Measurements from ENCODE around the gene IL25.
"Not testable (repeated sequence)": the region's sequence is repeated elsewhere in the genome, so short reads cannot be mapped to it uniquely, and the experiment has no call there.

Gene IL25

GRCh38 chr14:23372509-23372908, at the start of gene IL25:
Gene IL25, plus strand, starts transcription at chr14:23372809.
- FAIRE-seq (no peak), DNase-seq (ENCODE audit: insufficient read length, low spot score) (no peak)

- no peak for FAIRE-seq
Observed at GRCh38 chr14:23323838-23324454, 48.7 kb upstream of the IL25 start.

GRCh38 chr14:23324455-23324846, 48.2 kb upstream of the IL25 start:
- DNase-seq (ENCODE audit: insufficient read length, low spot score) (no peak), FAIRE-seq (no peak)

More at GRCh38 chr14:23323838-23324454, 48.7 kb upstream of the IL25 start:
- DNase-seq (ENCODE audit: insufficient read length, low spot score), result no peak

- FAIRE-seq, result no peak
- DNase-seq (ENCODE audit: insufficient read length, low spot score), result no peak
Observed at GRCh38 chr14:23324993-23325392, 47.6 kb upstream of the IL25 start.

GRCh38 chr14:23325746-23326145, 46.9 kb upstream of the IL25 start:
- not testable (repeated sequence) for FAIRE-seq; DNase-seq (ENCODE audit: insufficient read length, low spot score)

- no peak for FAIRE-seq
Observed at GRCh38 chr14:23326491-23327332, 45.9 kb upstream of the IL25 start.

GRCh38 chr14:23327947-23328744, 44.5 kb upstream of the IL25 start:
- no peak for FAIRE-seq
- DNase-seq (ENCODE audit: insufficient read length, low spot score), result peak; percentile 62

More at GRCh38 chr14:23326491-23327332, 45.9 kb upstream of the IL25 start:
- no peak for DNase-seq (ENCODE audit: insufficient read length, low spot score)

- no peak for FAIRE-seq
- DNase-seq (ENCODE audit: insufficient read length, low spot score), result no peak
Observed at GRCh38 chr14:23335623-23336022, 37.0 kb upstream of the IL25 start.

GRCh38 chr14:23339506-23340268, 32.9 kb upstream of the IL25 start:
- DNase-seq (ENCODE audit: insufficient read length, low spot score) (no peak), FAIRE-seq (no peak)

GRCh38 chr14:23344481-23344880, 28.1 kb upstream of the IL25 start:
- FAIRE-seq (no peak), DNase-seq (ENCODE audit: insufficient read length, low spot score) (no peak)

- FAIRE-seq (no peak), DNase-seq (ENCODE audit: insufficient read length, low spot score) (no peak)
Observed at GRCh38 chr14:23345987-23346692, 26.5 kb upstream of the IL25 start.

- no peak for FAIRE-seq
- no peak for DNase-seq (ENCODE audit: insufficient read length, low spot score)
Observed at GRCh38 chr14:23346693-23347405, 25.8 kb upstream of the IL25 start.

- DNase-seq (ENCODE audit: insufficient read length, low spot score) (no peak), FAIRE-seq (no peak)
Observed at GRCh38 chr14:23347406-23348296, 25.0 kb upstream of the IL25 start.

GRCh38 chr14:23348297-23348655, 24.3 kb upstream of the IL25 start:
- DNase-seq (ENCODE audit: insufficient read length, low spot score) (no peak), FAIRE-seq (no peak)

GRCh38 chr14:23349156-23349845, 23.3 kb upstream of the IL25 start:
- no peak for FAIRE-seq
- no peak for DNase-seq (ENCODE audit: insufficient read length, low spot score)

GRCh38 chr14:23351681-23352505, 20.7 kb upstream of the IL25 start:
- FAIRE-seq, result no peak
- DNase-seq (ENCODE audit: insufficient read length, low spot score), result no peak
